Measurements from ENCODE around the gene C4BPB. TPM values are rescaled to one million over a fixed set of nuclear protein-coding genes. Genes with fewer than 3 reads are reported as not detected.

The C4BPB gene
- total and polyA plus RNA-seq, 2 donors = 0.46 to 1.6 TPM

- Histone ChIP-seq H3K4me1 (ENCODE audit: insufficient read depth) (no peaks in the 10 kb centered on the region), H3K4me3 (ENCODE audit: low read depth, low read length) (no peak overlapping the region), H3K27ac (ENCODE audit: low read depth) (no peak overlapping the region), H3K36me3 (ENCODE audit: insufficient read depth) (no peaks in the 10 kb centered on the region)
- WGBS = 87% methylated on average over 2 of the region's 2 CpGs
- DNase-seq (ENCODE audit: extremely low spot score) = no peak
Measured at GRCh38 chr1:207081806-207082205, 6.9 kb upstream of the C4BPB start.

- no peaks in the 10 kb centered on the region for H3K4me1 ChIP-seq (ENCODE audit: insufficient read depth)
- H3K27ac ChIP-seq (ENCODE audit: low read depth) = no peak overlapping the region
- no peaks in the 10 kb centered on the region for H3K36me3 ChIP-seq (ENCODE audit: insufficient read depth)
- H3K4me3 ChIP-seq (ENCODE audit: low read depth, low read length) = no peak overlapping the region
- 37% methylated on average over 2 of the region's 2 CpGs for WGBS
- no peak for DNase-seq (ENCODE audit: extremely low spot score)
Measured at GRCh38 chr1:207084232-207084631, 4.4 kb upstream of the C4BPB start.

GRCh38 chr1:207084701-207085180 lies 3.9 kb upstream of the C4BPB start:
- Histone ChIP-seq H3K4me1 (ENCODE audit: insufficient read depth) (no peaks in the 10 kb centered on the region), H3K4me3 (ENCODE audit: low read depth, low read length) (no peak overlapping the region), H3K36me3 (ENCODE audit: insufficient read depth) (no peaks in the 10 kb centered on the region), H3K27ac (ENCODE audit: low read depth) (no peak overlapping the region)
- peak; percentile 25 for DNase-seq (ENCODE audit: extremely low spot score)
- WGBS = 27% methylated on average over 8 of the region's 8 CpGs

- Histone ChIP-seq H3K4me1 (ENCODE audit: insufficient read depth) (no peaks in the 10 kb centered on the region), H3K4me3 (ENCODE audit: low read depth, low read length) (no peak overlapping the region), H3K36me3 (ENCODE audit: insufficient read depth) (no peaks in the 10 kb centered on the region), H3K27ac (ENCODE audit: low read depth) (no peak overlapping the region)
- no peak for DNase-seq (ENCODE audit: extremely low spot score)
- 67% methylated on average over 3 of the region's 3 CpGs for WGBS
Measured at GRCh38 chr1:207085887-207086286, 2.8 kb upstream of the C4BPB start.

- Histone ChIP-seq H3K4me1 (ENCODE audit: insufficient read depth) (no peaks in the 10 kb centered on the region), H3K27ac (ENCODE audit: low read depth) (no peak overlapping the region), H3K36me3 (ENCODE audit: insufficient read depth) (no peaks in the 10 kb centered on the region), H3K4me3 (ENCODE audit: low read depth, low read length) (no peak overlapping the region)
- WGBS = 51% methylated on average over 2 of the region's 2 CpGs
- DNase-seq (ENCODE audit: extremely low spot score) = no peak
Measured at GRCh38 chr1:207088161-207088560, 499 bp upstream of the C4BPB start.

- H3K4me3 ChIP-seq (ENCODE audit: low read depth, low read length) = peak overlapping the region; percentile 26
- no peak overlapping the region for H3K27ac ChIP-seq (ENCODE audit: low read depth)
- H3K4me1 ChIP-seq (ENCODE audit: insufficient read depth) = no peaks in the 10 kb centered on the region
- no peaks in the 10 kb centered on the region for H3K36me3 ChIP-seq (ENCODE audit: insufficient read depth)
- WGBS = 76% methylated on average over 17 of the region's 17 CpGs
- DNase-seq (ENCODE audit: extremely low spot score) = no peak
Measured at GRCh38 chr1:207089627-207090355, 1.1 kb downstream of the C4BPB start.

- Histone ChIP-seq H3K36me3 (ENCODE audit: insufficient read depth) (no peaks in the 10 kb centered on the region), H3K27ac (ENCODE audit: low read depth) (no peak overlapping the region), H3K4me3 (ENCODE audit: low read depth, low read length) (no peak overlapping the region), H3K4me1 (ENCODE audit: insufficient read depth) (no peaks in the 10 kb centered on the region)
- DNase-seq (ENCODE audit: extremely low spot score) = no peak
- 87% methylated on average over 4 of the region's 4 CpGs for WGBS
Measured at GRCh38 chr1:207091200-207091908, 2.7 kb downstream of the C4BPB start.

GRCh38 chr1:207093944-207094343 lies 5.3 kb downstream of the C4BPB start:
- no peak for DNase-seq (ENCODE audit: extremely low spot score)
- 48% methylated on average over 2 of the region's 2 CpGs for WGBS
- Histone ChIP-seq H3K36me3 (ENCODE audit: insufficient read depth) (no peaks in the 10 kb centered on the region), H3K4me3 (ENCODE audit: low read depth, low read length) (no peak overlapping the region), H3K27ac (ENCODE audit: low read depth) (no peak overlapping the region), H3K4me1 (ENCODE audit: insufficient read depth) (no peaks in the 10 kb centered on the region)

GRCh38 chr1:207097871-207098324 lies 9.2 kb downstream of the C4BPB start:
- H3K4me1 ChIP-seq (ENCODE audit: insufficient read depth) = no peaks in the 10 kb centered on the region
- DNase-seq (ENCODE audit: extremely low spot score) = no peak
- no peak overlapping the region for H3K27ac ChIP-seq (ENCODE audit: low read depth)
- no peaks in the 10 kb centered on the region for H3K36me3 ChIP-seq (ENCODE audit: insufficient read depth)
- WGBS = 86% methylated on average over 3 of the region's 3 CpGs
- no peak overlapping the region for H3K4me3 ChIP-seq (ENCODE audit: low read depth, low read length)

GRCh38 chr1:207101720-207102119 lies 13.1 kb downstream of the C4BPB start:
- Histone ChIP-seq H3K4me3 (ENCODE audit: low read depth, low read length) (no peak overlapping the region), H3K4me1 (ENCODE audit: insufficient read depth) (no peaks in the 10 kb centered on the region), H3K27ac (ENCODE audit: low read depth) (no peak overlapping the region), H3K36me3 (ENCODE audit: insufficient read depth) (no peaks in the 10 kb centered on the region)
- no peak for DNase-seq (ENCODE audit: extremely low spot score)
- 86% methylated on average over 1 of the region's 1 CpG for WGBS

GRCh38 chr1:207102146-207102545 lies 13.5 kb downstream of the C4BPB start:
- no peak for DNase-seq (ENCODE audit: extremely low spot score)
- WGBS = 78% methylated on average over 5 of the region's 5 CpGs
- no peak overlapping the region for H3K27ac ChIP-seq (ENCODE audit: low read depth)

GRCh38 chr1:207102659-207103058 lies 14.0 kb downstream of the C4BPB start:
- no peak for DNase-seq (ENCODE audit: extremely low spot score)
- Histone ChIP-seq H3K36me3 (ENCODE audit: insufficient read depth) (no peaks in the 10 kb centered on the region), H3K27ac (ENCODE audit: low read depth) (no peak overlapping the region), H3K4me1 (ENCODE audit: insufficient read depth) (no peaks in the 10 kb centered on the region), H3K4me3 (ENCODE audit: low read depth, low read length) (no peak overlapping the region)
- WGBS = 86% methylated on average over 1 of the region's 1 CpG

More at GRCh38 chr1:207102146-207102545, 13.5 kb downstream of the C4BPB start:
- H3K4me3 ChIP-seq (ENCODE audit: low read depth, low read length) = no peak overlapping the region
- no peaks in the 10 kb centered on the region for H3K4me1 ChIP-seq (ENCODE audit: insufficient read depth)
- H3K36me3 ChIP-seq (ENCODE audit: insufficient read depth) = no peaks in the 10 kb centered on the region

- 87% methylated on average over 7 of the region's 7 CpGs for WGBS
Measured at GRCh38 chr1:207103892-207104373, 15.3 kb downstream of the C4BPB start, which contains the start of gene C4BPA. Gene C4BPA, plus strand, starts transcription at chr1:207104233. Its CDS starts 8,793 bp downstream, at chr1:207113026.

GRCh38 chr1:207109004-207109403 lies 20.3 kb downstream of the C4BPB start:
- H3K27ac ChIP-seq (ENCODE audit: low read depth) = no peak overlapping the region
- 88% methylated on average over 3 of the region's 3 CpGs for WGBS
- no peak for DNase-seq (ENCODE audit: extremely low spot score)
- no peak overlapping the region for H3K4me3 ChIP-seq (ENCODE audit: low read depth, low read length)
- H3K4me1 ChIP-seq (ENCODE audit: insufficient read depth) = no peaks in the 10 kb centered on the region
- no peaks in the 10 kb centered on the region for H3K36me3 ChIP-seq (ENCODE audit: insufficient read depth)

More at GRCh38 chr1:207103892-207104373, 15.3 kb downstream of the C4BPB start, which contains the start of gene C4BPA:
- H3K36me3 ChIP-seq (ENCODE audit: insufficient read depth) = no peaks in the 10 kb centered on the region
- H3K27ac ChIP-seq (ENCODE audit: low read depth) = no peak within 1 kb of the TSS
- H3K4me1 ChIP-seq (ENCODE audit: insufficient read depth) = no peaks in the 10 kb centered on the region
- DNase-seq (ENCODE audit: extremely low spot score) = no peak
- no peak within 1 kb of the TSS for H3K4me3 ChIP-seq (ENCODE audit: low read depth, low read length)

All from urinary bladder (tissue), 4 donors.